8988T (cell line): ENCODE measurements around the gene NHLRC3.
"Not testable (repeated sequence)": the region's sequence is repeated elsewhere in the genome, so short reads cannot be mapped to it uniquely, and the experiment has no call there.

Experiments used
- DNase-seq: peaks from one replicate; pipeline ENCODE4 v3.0.0; 2011

NHLRC3 gene

GRCh38 chr13:39037880-39038568, at the start of gene NHLRC3, which contains the start of gene PROSER1:
Gene NHLRC3, plus strand, starts transcription at chr13:39038456. Its CDS starts 184 bp downstream, at chr13:39038640.
Gene PROSER1, minus strand, starts transcription at chr13:39038089. Its CDS starts 847 bp downstream, at chr13:39037242.
- DNase-seq, result peak; percentile 16

- DNase-seq, result no peak
Observed at GRCh38 chr13:38990693-38991092, 47.6 kb upstream of the NHLRC3 start, which contains the start of gene STOML3. Gene STOML3, minus strand, starts transcription at chr13:38990831. Its CDS starts 110 bp downstream, at chr13:38990721.

GRCh38 chr13:38993381-38993780, 44.9 kb upstream of the NHLRC3 start:
- no peak for DNase-seq

- no peak for DNase-seq
Observed at GRCh38 chr13:38998739-38999138, 39.5 kb upstream of the NHLRC3 start.

- not testable (repeated sequence) for DNase-seq
Observed at GRCh38 chr13:39006371-39007111, 31.7 kb upstream of the NHLRC3 start.

- DNase-seq, result peak; percentile 20
Observed at GRCh38 chr13:39012608-39013007, 25.6 kb upstream of the NHLRC3 start.

- no peak for DNase-seq
Observed at GRCh38 chr13:39013462-39013861, 24.8 kb upstream of the NHLRC3 start.

- no peak for DNase-seq
Observed at GRCh38 chr13:39016087-39016486, 22.2 kb upstream of the NHLRC3 start.

- peak; percentile 13 for DNase-seq
Observed at GRCh38 chr13:39016787-39017186, 21.5 kb upstream of the NHLRC3 start.

GRCh38 chr13:39020853-39021462, 17.3 kb upstream of the NHLRC3 start:
- no peak for DNase-seq

GRCh38 chr13:39023316-39023715, 14.9 kb upstream of the NHLRC3 start:
- DNase-seq, result no peak

GRCh38 chr13:39023761-39024160, 14.5 kb upstream of the NHLRC3 start:
- no peak for DNase-seq

- DNase-seq, result no peak
Observed at GRCh38 chr13:39025433-39025839, 12.8 kb upstream of the NHLRC3 start.

- DNase-seq, result no peak
Observed at GRCh38 chr13:39032150-39032549, 6.1 kb upstream of the NHLRC3 start.

- DNase-seq, result no peak
Observed at GRCh38 chr13:39034085-39034484, 4.2 kb upstream of the NHLRC3 start.

GRCh38 chr13:39035204-39035603, 3.1 kb upstream of the NHLRC3 start:
- no peak for DNase-seq

- DNase-seq, result no peak
Observed at GRCh38 chr13:39035799-39036198, 2.5 kb upstream of the NHLRC3 start.

GRCh38 chr13:39036212-39036611, 2.0 kb upstream of the NHLRC3 start:
- no peak for DNase-seq

- no peak for DNase-seq
Observed at GRCh38 chr13:39037410-39037879, 811 bp upstream of the NHLRC3 start.

- DNase-seq, result no peak
Observed at GRCh38 chr13:39038569-39039030, 344 bp downstream of the NHLRC3 start.

GRCh38 chr13:39039041-39039440, 785 bp downstream of the NHLRC3 start:
- no peak for DNase-seq

GRCh38 chr13:39040206-39040605, 1.9 kb downstream of the NHLRC3 start:
- DNase-seq, result no peak

- DNase-seq, result no peak
Observed at GRCh38 chr13:39044536-39044935, 6.3 kb downstream of the NHLRC3 start.
